GM23338 (cell line): ENCODE results near the gene RPL7A. TPM values are rescaled to one million over a fixed set of nuclear protein-coding genes. Genes with fewer than 3 reads are reported as not detected.

Experiments used
- ATAC-seq: fragments of 200-7000 bp; cut with Tn5 transposase; 3 replicates; pipeline ENCODE4 v1.9.1; 2020
- DNase-seq: peaks from one replicate; pipeline ENCODE4 v3.0.0-alpha.2; 2015; ENCODE audit warnings: low spot score
- H2AFZ ChIP-seq: fragments of 200-600 bp; sonication (generic); 2 replicates; pipeline ENCODE4 v1.8.0; 2016; ENCODE audit warnings: antibody characterized with exemption, mild to moderate bottlenecking, moderate library complexity
- H3F3A ChIP-seq: fragments of 200-600 bp; sonication (generic); replicated peaks from 2 replicates; pipeline ENCODE4 v1.8.0; 2017; ENCODE audit warnings: antibody characterized with exemption, mixed run types, low read depth
- H3K27ac ChIP-seq: fragments of 200-600 bp; sonication (generic); 2 replicates; pipeline ENCODE4 v1.6.1; 2016; ENCODE audit warnings: low read depth
- H3K27me3 ChIP-seq: fragments of 200-600 bp; sonication (generic); 2 replicates; pipeline ENCODE4 v1.8.0; 2016; ENCODE audit warnings: mild to moderate bottlenecking, mixed run types, moderate library complexity; ENCODE audit not compliant: insufficient read depth
- H3K36me3 ChIP-seq: fragments of 200-600 bp; sonication (generic); 2 replicates; pipeline ENCODE4 v1.8.0; 2016; ENCODE audit warnings: mild to moderate bottlenecking; ENCODE audit not compliant: insufficient read depth
- H3K4me1 ChIP-seq: fragments of 200-600 bp; sonication (generic); 2 replicates; pipeline ENCODE4 v1.8.0; 2016; ENCODE audit warnings: mild to moderate bottlenecking, moderate library complexity; ENCODE audit not compliant: insufficient read depth
- H3K4me2 ChIP-seq: fragments of 200-600 bp; sonication (generic); 2 replicates; pipeline ENCODE4 v1.7.1; 2017; ENCODE audit warnings: mixed run types
- H3K4me3 ChIP-seq: fragments of 200-600 bp; sonication (generic); 2 replicates; pipeline ENCODE4 v1.6.1; 2016; ENCODE audit warnings: mixed run types
- H3K79me2 ChIP-seq: fragments of 200-600 bp; sonication (generic); replicated peaks from 2 replicates; pipeline ENCODE4 v1.8.0; 2017; ENCODE audit warnings: mild to moderate bottlenecking; ENCODE audit not compliant: insufficient read depth
- H3K9me2 ChIP-seq: fragments of 200-600 bp; sonication (generic); 2 replicates; pipeline ENCODE4 v1.8.0; 2017; ENCODE audit not compliant: insufficient read depth
- H4K20me1 ChIP-seq: fragments of 200-600 bp; sonication (generic); replicated peaks from 2 replicates; pipeline ENCODE4 v1.8.0; 2017; ENCODE audit warnings: mild to moderate bottlenecking; ENCODE audit not compliant: insufficient read depth
- H3K27ac Mint-ChIP-seq: 2 replicates; pipeline ENCODE4 v1.8.0; 2020; ENCODE audit warnings: inconsistent platforms, mild to moderate bottlenecking, moderate library complexity, mixed read lengths
- H3K27me3 Mint-ChIP-seq: 3 replicates; pipeline ENCODE4 v1.8.0; 2022; ENCODE audit warnings: low read depth, mild to moderate bottlenecking, moderate library complexity, mixed read lengths, inconsistent platforms; ENCODE audit not compliant: insufficient read depth, poor library complexity
- H3K36me3 Mint-ChIP-seq: 3 replicates; pipeline ENCODE4 v1.8.0; 2021; ENCODE audit warnings: low read depth, mild to moderate bottlenecking, inconsistent platforms, moderate library complexity, mixed read lengths
- H3K4me1 Mint-ChIP-seq: 3 replicates; pipeline ENCODE4 v1.8.0; 2020; ENCODE audit warnings: mild to moderate bottlenecking, inconsistent platforms, mixed read lengths
- H3K4me3 Mint-ChIP-seq: 3 replicates; pipeline ENCODE4 v1.8.0; 2021; ENCODE audit warnings: moderate library complexity, mild to moderate bottlenecking, inconsistent platforms, mixed read lengths
- H3K9me3 Mint-ChIP-seq: 3 replicates; pipeline ENCODE4 v1.8.0; 2020; ENCODE audit warnings: moderate library complexity, mild to moderate bottlenecking, inconsistent platforms, mixed read lengths
- CREB1 ChIP-seq: fragments of 250-450 bp; sonication (Bioruptor Pico); IDR thresholded peaks from 2 replicates; pipeline ENCODE4 v1.5.0; 2020; ENCODE audit warnings: low read depth, mild to moderate bottlenecking, moderate library complexity
- CTCF ChIP-seq, 2 experiments: fragments of 200-600 bp in 1 of 2; sonication (generic) in 1 of 2; conservative IDR thresholded peaks; 2 replicates each; pipeline versions ENCODE4 v1.5.1 to v1.6.1; 2016 to 2017; ENCODE audit warnings: antibody characterized with exemption in 2 of 2, low read depth in 2 of 2, mild to moderate bottlenecking in 2 of 2, moderate library complexity in 1 of 2
- ETS1 ChIP-seq: IDR thresholded peaks from 2 replicates; pipeline ENCODE4 v1.6.1; 2016; ENCODE audit warnings: antibody characterized with exemption
- EZH2 ChIP-seq: fragments of 200-600 bp; sonication (generic); IDR thresholded peaks from one replicate; pipeline ENCODE4 v1.8.0; 2017; ENCODE audit warnings: antibody characterized with exemption, mild to moderate bottlenecking, low read depth; ENCODE audit not compliant: unreplicated experiment
- EZH2phosphoT487 ChIP-seq: fragments of 200-600 bp; sonication (generic); IDR thresholded peaks from one replicate; pipeline ENCODE4 v1.8.1; 2018; ENCODE audit warnings: antibody characterized with exemption; ENCODE audit not compliant: unreplicated experiment
- JUNB ChIP-seq: IDR thresholded peaks from one replicate; pipeline ENCODE4 v1.6.1; 2016; ENCODE audit warnings: antibody characterized with exemption; ENCODE audit not compliant: unreplicated experiment
- NANOG ChIP-seq: IDR thresholded peaks from 2 replicates; pipeline ENCODE4 v1.6.1; 2016; ENCODE audit warnings: antibody characterized with exemption, borderline replicate concordance
- POLR2AphosphoS5 ChIP-seq: IDR thresholded peaks from 2 replicates; pipeline ENCODE4 v1.6.1; 2016; ENCODE audit warnings: antibody characterized with exemption, low read depth
- REST ChIP-seq: IDR thresholded peaks from one replicate; pipeline ENCODE4 v1.6.1; 2018; ENCODE audit warnings: antibody characterized with exemption; ENCODE audit not compliant: unreplicated experiment
- STAT1 ChIP-seq: IDR thresholded peaks from one replicate; pipeline ENCODE4 v1.6.1; 2016; ENCODE audit warnings: antibody characterized with exemption; ENCODE audit not compliant: unreplicated experiment
- ZNF114 ChIP-seq: fragments of 250-450 bp; sonication (Bioruptor Pico); IDR thresholded peaks from 2 replicates; pipeline ENCODE4 v1.5.0; 2020; ENCODE audit warnings: mild to moderate bottlenecking, moderate library complexity
- ZNF331 ChIP-seq: fragments of 250-450 bp; sonication (Bioruptor Pico); IDR thresholded peaks from 2 replicates; pipeline ENCODE4 v1.5.0; 2020; ENCODE audit warnings: low read depth, mild to moderate bottlenecking, moderate library complexity
- ZNF462 ChIP-seq: fragments of 250-450 bp; sonication (Bioruptor Pico); IDR thresholded peaks from 2 replicates; pipeline ENCODE4 v1.5.0; 2020; ENCODE audit warnings: mild to moderate bottlenecking, moderate library complexity
- polyA plus RNA-seq: library from polyadenylated mRNA; unstranded; fragments of >200 nt; fragmentation: Nextera tagmentation; extraction: Ambion mirVana; gene quantifications from 2 replicates; pipeline ENCODE4 v1.2.1, GENCODE V29; 2016
- total RNA-seq: library from RNA; depleted of rRNA; stranded (reverse); fragments of >200 nt; shearing (Covaris generic); gene quantifications from 2 replicates; pipeline ENCODE4 v1.2.3, GENCODE V29; 2014

The RPL7A gene
- total and polyA plus RNA-seq, 2 experiments from 2014 or later = 1,644 to 2,020 TPM

GRCh38 chr9:133304158-133304470, 43.9 kb upstream of the RPL7A start:
- no peak overlapping the region for H3K4me2 ChIP-seq

More at GRCh38 chr9:133304158-133304470, 43.9 kb upstream of the RPL7A start:
- Mint-ChIP-seq H3K9me3 (peaks cover 5% of the 10 kb centered on the region; the same call in 2 of the 3 replicates), H3K27me3 (no peaks in the 10 kb centered on the region), H3K4me3 (no peak overlapping the region), H3K36me3 (no peaks in the 10 kb centered on the region), H3K4me1 (no peaks in the 10 kb centered on the region), H3K27ac (no peak overlapping the region)
- H3K9me2 ChIP-seq = 0 out of 2 replicates have a peak, but pooled peaks cover 3% of the 10 kb centered on the region
- TF ChIP-seq POLR2AphosphoS5 (no peak), REST (no peak), ZNF331 (no peak), EZH2phosphoT487 (no peak), JUNB (no peak), ETS1 (no peak), NANOG (no peak), ZNF114 (no peak), ZNF462 (no peak), STAT1 (no peak), CREB1 (CRISPR knock-in tag) (no peak), CTCF (conservative IDR thresholded peaks at IDR 0.05; ENCODE audit: low read depth in 2 of 2) (no peak), EZH2 (no peak)
- DNase-seq (no peak), ATAC-seq (no peak)
- H3F3A ChIP-seq = no peaks in the 10 kb centered on the region
- H3K4me3 ChIP-seq = no peak overlapping the region
- no peaks in the 10 kb centered on the region for H3K79me2 ChIP-seq
- no peak overlapping the region for H3K27ac ChIP-seq
- no peaks in the 10 kb centered on the region for H3K36me3 ChIP-seq
- H2AFZ ChIP-seq = no peak overlapping the region
- H3K27me3 ChIP-seq = no peaks in the 10 kb centered on the region
- no peaks in the 10 kb centered on the region for H3K4me1 ChIP-seq
- H4K20me1 ChIP-seq = no peaks in the 10 kb centered on the region
